ENCODE data around the gene MDM2.

Gene MDM2

GRCh38 chr12:68779280-68779679, 28.7 kb upstream of the MDM2 start:
- H4K20me1 ChIP-seq = no peaks in the 10 kb centered on the region
- no peak for TF ChIP-seq Cebpa-rat (IDR thresholded peaks at IDR 0.05)
- peak overlapping the region in 3 of 11 experiments; percentile 0 to 23 (median 1); a peak in 1 of 22 replicates for H3K4me2 ChIP-seq
- H3K27me3 ChIP-seq = no peaks in the 10 kb centered on the region
- H3K9me3 ChIP-seq (replicated peaks in 1 of 11) = peaks cover 0 to 12% (median 0%) of the 10 kb centered on the region in 11 experiments; a peak in 2 of 22 replicates
- H3K9ac ChIP-seq = no peak overlapping the region
- H3K27ac ChIP-seq = peak overlapping the region in 5 of 11 experiments; percentile 6 to 43 (median 22); a peak in 5 of 22 replicates
- H3K4me3 ChIP-seq = no peak overlapping the region
- H3K36me3 ChIP-seq = peaks cover 0 to 19% (median 0%) of the 10 kb centered on the region in 11 experiments; a peak in 3 of 22 replicates
- peaks cover 49 to 79% (median 56%) of the 10 kb centered on the region in 10 experiments for H3K4me1 ChIP-seq

- H3K36me3 ChIP-seq = peaks cover 0 to 19% (median 0%) of the 10 kb centered on the region in 11 experiments; a peak in 3 of 22 replicates
- no peak overlapping the region; a peak in 1 of 22 replicates for H3K4me2 ChIP-seq
- H3K9me3 ChIP-seq (replicated peaks in 1 of 11) = peaks cover 0 to 12% (median 0%) of the 10 kb centered on the region in 11 experiments; a peak in 2 of 22 replicates
- H4K20me1 ChIP-seq = no peaks in the 10 kb centered on the region
- no peak overlapping the region for H3K4me3 ChIP-seq
- H3K4me1 ChIP-seq = peaks cover 49 to 79% (median 56%) of the 10 kb centered on the region in 10 experiments
- no peak overlapping the region for H3K9ac ChIP-seq
- no peaks in the 10 kb centered on the region for H3K27me3 ChIP-seq
- TF ChIP-seq Cebpa-rat (IDR thresholded peaks at IDR 0.05) = no peak
- H3K27ac ChIP-seq = peak overlapping the region in 8 of 11 experiments; percentile 2 to 96 (median 15); a peak in 8 of 22 replicates
These were observed 27.2 kb upstream of the MDM2 start for GRCh38 chr12:68780731-68781130.

GRCh38 chr12:68781728-68782127, 26.2 kb upstream of the MDM2 start:
- Histone ChIP-seq H3K4me1 (peaks cover 49 to 79% (median 57%) of the 10 kb centered on the region in 10 experiments), H3K9ac (no peak overlapping the region), H3K4me2 (peak overlapping the region in 5 of 11 experiments; percentile 3 to 88 (median 25); a peak in 6 of 22 replicates), H3K9me3 (replicated peaks in 1 of 11) (peaks cover 0 to 12% (median 0%) of the 10 kb centered on the region in 11 experiments; a peak in 2 of 22 replicates), H4K20me1 (no peaks in the 10 kb centered on the region), H3K4me3 (no peak overlapping the region), H3K27ac (peak overlapping the region in 8 of 11 experiments; percentile 0 to 96 (median 60); a peak in 9 of 22 replicates), H3K36me3 (peaks cover 0 to 18% (median 0%) of the 10 kb centered on the region in 11 experiments; a peak in 3 of 22 replicates), H3K27me3 (no peaks in the 10 kb centered on the region)
- no peak for TF ChIP-seq Cebpa-rat (IDR thresholded peaks at IDR 0.05)

- no peaks in the 10 kb centered on the region for H4K20me1 ChIP-seq
- peak overlapping the region; percentile 23 to 91 (median 78) for H3K9ac ChIP-seq
- peak; percentile 68 to 95 (median 91); a peak in 21 of 22 replicates for TF ChIP-seq Cebpa-rat (IDR thresholded peaks at IDR 0.05)
- peak overlapping the region; percentile 65 to 90 (median 84) for H3K4me2 ChIP-seq
- peaks cover 0 to 4% (median 0%) of the 10 kb centered on the region in 11 experiments; a peak in 1 of 22 replicates for H3K27me3 ChIP-seq
- peaks cover 59 to 90% (median 76%) of the 10 kb centered on the region in 10 experiments for H3K4me1 ChIP-seq
- H3K27ac ChIP-seq = peak overlapping the region; percentile 60 to 99 (median 96)
- no peaks in the 10 kb centered on the region for H3K9me3 ChIP-seq (replicated peaks in 1 of 11)
- peaks cover 0 to 5% (median 0%) of the 10 kb centered on the region in 11 experiments; a peak in 1 of 22 replicates for H3K36me3 ChIP-seq
- peak overlapping the region in 8 of 10 experiments; percentile 18 to 59 (median 34); a peak in 12 of 20 replicates for H3K4me3 ChIP-seq
These were observed 24.0 kb upstream of the MDM2 start for GRCh38 chr12:68784015-68784414.

- H3K27me3 ChIP-seq = peaks cover 0 to 17% (median 10%) of the 10 kb centered on the region in 11 experiments; a peak in 11 of 22 replicates
- no peaks in the 10 kb centered on the region for H3K9me3 ChIP-seq (replicated peaks in 1 of 11)
- H3K27ac ChIP-seq = peak overlapping the region; percentile 64 to 99 (median 96); a peak in 21 of 22 replicates
- no peaks in the 10 kb centered on the region for H4K20me1 ChIP-seq
- H3K36me3 ChIP-seq = peaks cover 0 to 5% (median 0%) of the 10 kb centered on the region in 11 experiments; a peak in 1 of 22 replicates
- H3K4me3 ChIP-seq = peak overlapping the region in 3 of 10 experiments; percentile 33 to 39 (median 35); a peak in 3 of 20 replicates
- peaks cover 55 to 96% (median 87%) of the 10 kb centered on the region in 10 experiments for H3K4me1 ChIP-seq
- peak overlapping the region in 9 of 11 experiments; percentile 23 to 91 (median 81); a peak in 15 of 22 replicates for H3K9ac ChIP-seq
- no peak for TF ChIP-seq Cebpa-rat (IDR thresholded peaks at IDR 0.05)
- peak overlapping the region in 10 of 11 experiments; percentile 65 to 90 (median 84); a peak in 18 of 22 replicates for H3K4me2 ChIP-seq
These were observed 22.6 kb upstream of the MDM2 start for GRCh38 chr12:68785358-68785757.

- Histone ChIP-seq H3K9ac (peak overlapping the region in 9 of 11 experiments; percentile 61 to 91 (median 81); a peak in 16 of 22 replicates), H4K20me1 (no peaks in the 10 kb centered on the region), H3K4me2 (peak overlapping the region in 9 of 11 experiments; percentile 72 to 90 (median 84); a peak in 18 of 22 replicates), H3K9me3 (replicated peaks in 1 of 11) (no peaks in the 10 kb centered on the region), H3K4me1 (peaks cover 55 to 96% (median 89%) of the 10 kb centered on the region in 10 experiments), H3K4me3 (peak overlapping the region in 3 of 10 experiments; percentile 3 to 35 (median 24); a peak in 2 of 20 replicates), H3K27me3 (peaks cover 0 to 22% (median 14%) of the 10 kb centered on the region in 11 experiments; a peak in 11 of 22 replicates), H3K36me3 (peaks cover 0 to 5% (median 0%) of the 10 kb centered on the region in 11 experiments; a peak in 1 of 22 replicates), H3K27ac (peak overlapping the region; percentile 64 to 99 (median 96); a peak in 21 of 22 replicates)
- TF ChIP-seq Cebpa-rat (IDR thresholded peaks at IDR 0.05) = no peak
These were observed 22.2 kb upstream of the MDM2 start for GRCh38 chr12:68785823-68786222.

- Histone ChIP-seq H3K4me2 (peak overlapping the region; percentile 49 to 90 (median 84)), H3K27me3 (peaks cover 0 to 24% (median 14%) of the 10 kb centered on the region in 11 experiments; a peak in 11 of 22 replicates), H3K4me3 (peak overlapping the region in 2 of 10 experiments; percentile 3 to 46; a peak in 4 of 20 replicates), H3K27ac (peak overlapping the region; percentile 64 to 99 (median 96)), H3K9ac (peak overlapping the region in 10 of 11 experiments; percentile 52 to 91 (median 80); a peak in 20 of 22 replicates), H4K20me1 (no peaks in the 10 kb centered on the region), H3K4me1 (peaks cover 55 to 87% (median 85%) of the 10 kb centered on the region in 10 experiments), H3K9me3 (replicated peaks in 1 of 11) (no peaks in the 10 kb centered on the region), H3K36me3 (no peaks in the 10 kb centered on the region; a peak in 1 of 22 replicates)
- TF ChIP-seq Cebpa-rat (IDR thresholded peaks at IDR 0.05) = no peak
These were observed 21.0 kb upstream of the MDM2 start for GRCh38 chr12:68786929-68787328.

GRCh38 chr12:68788554-68789143, 19.3 kb upstream of the MDM2 start:
- Histone ChIP-seq H3K4me2 (peak overlapping the region in 9 of 11 experiments; percentile 10 to 90 (median 78); a peak in 16 of 22 replicates), H3K36me3 (no peaks in the 10 kb centered on the region; a peak in 1 of 22 replicates), H3K27ac (peak overlapping the region in 9 of 11 experiments; percentile 80 to 99 (median 96); a peak in 18 of 22 replicates), H3K9me3 (replicated peaks in 1 of 11) (no peaks in the 10 kb centered on the region), H4K20me1 (no peaks in the 10 kb centered on the region), H3K27me3 (peaks cover 0 to 24% (median 14%) of the 10 kb centered on the region in 11 experiments; a peak in 11 of 22 replicates), H3K4me3 (no peak overlapping the region), H3K9ac (peak overlapping the region in 5 of 11 experiments; percentile 78 to 88 (median 83); a peak in 7 of 22 replicates), H3K4me1 (peaks cover 53 to 86% (median 82%) of the 10 kb centered on the region in 10 experiments)
- TF ChIP-seq Cebpa-rat (IDR thresholded peaks at IDR 0.05) = no peak
